G401 (cell line): Measurements from ENCODE around the gene TMEM186. TPM values are rescaled to one million over a fixed set of nuclear protein-coding genes. Genes with fewer than 3 reads are reported as not detected.
"Not testable (repeated sequence)": the region's sequence is repeated elsewhere in the genome, so short reads cannot be mapped to it uniquely, and the experiment has no call there.

Experiments
- DNase-seq: peaks from one replicate; pipeline ENCODE4 v3.0.0-alpha.2; 2015; ENCODE audit warnings: low spot score
- in situ Hi-C: cut with HindIII; loops from 2 replicates; pipeline ENCODE4 v1.10.0; 2016; ENCODE audit warnings: low sequenced_read_pairs, mixed read lengths
- total RNA-seq: library from RNA; depleted of rRNA; stranded (reverse); fragments of >200 nt; shearing (Covaris generic); gene quantifications from 2 replicates; pipeline ENCODE4 v1.2.3, GENCODE V29; 2014; rRNA removed

Gene TMEM186
- total RNA-seq, 1 experiment from 2014 or later = 14.3 TPM

GRCh38 chr16:8751481-8752311 lies 45.7 kb downstream of the TMEM186 start:
- in situ Hi-C loops = no loop called here
- DNase-seq = no peak

GRCh38 chr16:8748944-8749343 lies 48.5 kb downstream of the TMEM186 start:
- DNase-seq, in situ Hi-C loops: not testable (repeated sequence)

Other genes starting within 250 kb of the TMEM186 start
- not detected in 2 replicates for gene TMEM114, start 207.1 kb downstream of the TMEM186 start, total RNA-seq
- gene METTL22, start 175.9 kb downstream of the TMEM186 start, total RNA-seq = 9.1 and 19.8 TPM in 2 replicates
- 7.2 and 8.0 TPM in 2 replicates for gene ABAT, start 123.0 kb downstream of the TMEM186 start, total RNA-seq
- 28.4 and 36.3 TPM in 2 replicates for gene PMM2, start 200 bp upstream of the TMEM186 start, total RNA-seq
- 114 and 150 TPM in 2 replicates for gene CARHSP1, start 71.4 kb upstream of the TMEM186 start, total RNA-seq
- gene LITAFD, start 84.7 kb upstream of the TMEM186 start, total RNA-seq = not detected in 2 replicates
- gene USP7, start 166.3 kb upstream of the TMEM186 start, total RNA-seq = 20.3 and 29.2 TPM in 2 replicates